HepG2 (cell line): ENCODE measurements around the gene MAP2K2. TPM values are rescaled to one million over a fixed set of nuclear protein-coding genes. Genes with fewer than 3 reads are reported as not detected.

ENCODE experiments used
- ATAC-seq: fragments of 200-7000 bp; cut with Tn5 transposase; 3 replicates; pipeline ENCODE4 v1.9.1; 2020; ENCODE audit warnings: mild to moderate bottlenecking, moderate library complexity
- BruUV-seq: library from RNA; stranded (reverse); fragments of 400-500 nt; replicated peaks from 2 replicates; lab custom pipeline; 2021; lab: Mats Ljungman, UMichigan
- CTCF ChIA-PET: fragments of 300-600 bp; formaldehyde crosslinking; extraction: SDS; loops from one replicate; lab custom pipeline; 2021; ENCODE audit warnings: low total read pairs, inconsistent platforms, low intra/inter-chr PET ratio; lab: Yijun Ruan, JAX
- POLR2A ChIA-PET: fragments of 350-600 bp; sonication (Branson Sonifier 250); formaldehyde crosslinking; loops from one replicate; lab custom pipeline; 2020; ENCODE audit warnings: antibody characterized with exemption, inconsistent platforms; lab: Yijun Ruan, JAX
- DNase-seq: peaks from one replicate; pipeline ENCODE4 v3.0.0-alpha.2; 2015; ENCODE audit warnings: low spot score
- FAIRE-seq: peaks from 3 replicates; lab custom pipeline; 2011; peaks lifted over from hg19 to GRCh38; lab: Jason Lieb, UNC
- H2AFZ ChIP-seq: one replicate; pipeline ENCODE4 v1.6.1; 2011; ENCODE audit warnings: low read length, inconsistent platforms
- H3K27ac ChIP-seq: fragments of 300-600 bp; 3 replicates; pipeline ENCODE4 v1.8.0; 2011; ENCODE audit warnings: mixed run types, mild to moderate bottlenecking, mixed read lengths, low read length, inconsistent platforms; ENCODE audit not compliant: insufficient read depth; ENCODE audit errors: extremely low read length
- H3K27me3 ChIP-seq, 2 experiments: fragments of 200-600 bp in 1 of 2; 2 replicates in 1 of 2; 3 replicates in 1 of 2; pipeline versions ENCODE4 v1.6.0 to v1.8.0; 2011; ENCODE audit warnings: low read length in 2 of 2, mild to moderate bottlenecking in 2 of 2, moderate library complexity in 2 of 2, inconsistent platforms in 1 of 2; ENCODE audit not compliant: insufficient read depth in 2 of 2, control insufficient read depth in 1 of 2
- H3K36me3 ChIP-seq, 2 experiments: fragments of 200-600 bp in 1 of 2; replicated peaks in 1 of 2; 2 replicates in 1 of 2; 3 replicates in 1 of 2; pipeline versions ENCODE4 v1.5.1 to v1.8.0; 2011; ENCODE audit warnings: low read length in 2 of 2, inconsistent platforms in 1 of 2; ENCODE audit not compliant: insufficient read depth in 2 of 2, control insufficient read depth in 1 of 2
- H3K4me1 ChIP-seq: 2 replicates; pipeline ENCODE4 v1.5.1; 2012; ENCODE audit warnings: low read length, inconsistent platforms; ENCODE audit not compliant: insufficient read depth
- H3K4me2 ChIP-seq: 2 replicates; pipeline ENCODE4 v1.6.0; 2011; ENCODE audit warnings: low read depth, low read length, inconsistent platforms
- H3K4me3 ChIP-seq, 3 experiments: fragments of 200-600 bp in 1 of 3; sonication (generic), shearing (Covaris generic) in 1 of 3; replicated peaks in 1 of 3; 2 replicates each; pipeline ENCODE4 v1.5.1; 2011 to 2016; ENCODE audit warnings: low read length in 3 of 3, inconsistent platforms in 2 of 3, low read depth in 2 of 3, mild to moderate bottlenecking in 2 of 3, control low read depth in 1 of 3, mixed read lengths in 1 of 3; ENCODE audit not compliant: insufficient read depth in 1 of 3
- H3K79me2 ChIP-seq: one replicate; pipeline ENCODE4 v1.6.1; 2011; ENCODE audit warnings: low read length, inconsistent platforms; ENCODE audit not compliant: insufficient read depth
- H3K9ac ChIP-seq: 2 replicates; pipeline ENCODE4 v1.6.0; 2011; ENCODE audit warnings: mild to moderate bottlenecking, low read depth, low read length, inconsistent platforms; ENCODE audit not compliant: insufficient read depth
- H3K9me3 ChIP-seq: 2 replicates; pipeline ENCODE4 v1.5.1; 2012; ENCODE audit warnings: mild to moderate bottlenecking, low read length
- H4K20me1 ChIP-seq: 2 replicates; pipeline ENCODE4 v1.6.0; 2011; ENCODE audit warnings: inconsistent platforms, mild to moderate bottlenecking, low read length, moderate library complexity; ENCODE audit not compliant: insufficient read depth
- ATRX ChIP-seq: sonication (generic); formaldehyde crosslinking; IDR thresholded peaks from 2 replicates; pipeline ENCODE4 v1.4.0; 2020; ENCODE audit warnings: missing genetic modification reagents, borderline replicate concordance
- FOXA1 ChIP-seq, 2 experiments: fragments of 450-650 bp in 1 of 2; sonication (generic) in 1 of 2; formaldehyde crosslinking in 1 of 2; IDR thresholded peaks; 2 replicates each; pipeline versions ENCODE4 v1.4.0 to v1.6.1; 2016 to 2020; ENCODE audit warnings: missing genetic modification reagents in 1 of 2
- JARID2 ChIP-seq: sonication (generic); formaldehyde crosslinking; IDR thresholded peaks from 2 replicates; pipeline ENCODE4 v1.8.1; 2023; ENCODE audit warnings: missing genetic modification reagents, inconsistent platforms; ENCODE audit not compliant: insufficient replicate concordance
- NONO ChIP-seq, 2 experiments: fragments of 450-650 bp in 1 of 2; sonication (generic) in 1 of 2; formaldehyde crosslinking in 1 of 2; IDR thresholded peaks in 1 of 2; conservative IDR thresholded peaks in 1 of 2; 2 replicates each; pipeline versions ENCODE4 v1.6.1 to v1.8.0; 2017 to 2022; ENCODE audit warnings: mild to moderate bottlenecking in 1 of 2, missing genetic modification reagents in 1 of 2, moderate library complexity in 1 of 2
- POLR2AphosphoS5 ChIP-seq: IDR thresholded peaks from 2 replicates; pipeline ENCODE4 v1.6.1; 2012; ENCODE audit warnings: low read depth, low read length
- SNAPC5 ChIP-seq: sonication (generic); formaldehyde crosslinking; IDR thresholded peaks from 2 replicates; pipeline ENCODE4 v1.8.1; 2023; ENCODE audit warnings: mild to moderate bottlenecking, missing genetic modification reagents, borderline replicate concordance
- XRCC5 ChIP-seq: fragments of 200-400 bp; formaldehyde crosslinking; optimal IDR thresholded peaks from 2 replicates; pipeline ENCODE3; 2017; ENCODE audit warnings: mild to moderate bottlenecking, low read length
- ZNF646 ChIP-seq: sonication (generic); formaldehyde crosslinking; IDR thresholded peaks from 2 replicates; pipeline ENCODE4 v1.9.0; 2021; ENCODE audit warnings: mild to moderate bottlenecking, missing genetic modification reagents
- WGBS: methylation state at CpG from one replicate; pipeline ENCODE4 v1.1.6; 2017; ENCODE audit warnings: low lambda C conversion rate; 5-methylcytosine and 5-hydroxymethylcytosine counted together
- in situ Hi-C: cut with HindIII; loops from 2 replicates; pipeline ENCODE4 v1.10.0; 2017; ENCODE audit warnings: low pct_unique_long_range_greater_than_20kb; ENCODE audit not compliant: extremely low pct_ligation_motif_present
- intact Hi-C: fragments of 100-400 bp; cut with micrococcal nuclease; formaldehyde crosslinking; loops from one replicate; pipeline ENCODE4 v1.10.0; 2022; ENCODE audit not compliant: unreplicated experiment
- polyA plus RNA-seq, 8 experiments: library from polyadenylated mRNA; depleted of rRNA in 3 of 8; stranded (reverse) in 7 of 8; unstranded in 1 of 8; fragments of >200 nt; fragmentation: Illumina TruSeq in 4 of 8; extraction: Trizol in 4 of 8; gene quantifications; 2 replicates each; pipeline versions ENCODE4 v1.2.1 to v1.2.3, GENCODE V29; 2011 to 2016; ENCODE audit warnings: low read depth in 4 of 8, missing spikeins in 1 of 8, mixed read lengths in 1 of 8; ENCODE audit not compliant: insufficient read depth in 1 of 8
- total RNA-seq, 5 experiments: library from RNA; depleted of rRNA; stranded (reverse); fragments of >200 nt; fragmentation: Illumina TruSeq; extraction: Trizol; gene quantifications; 2 replicates each; pipeline ENCODE4 v1.2.3, GENCODE V29; 2016; ENCODE audit warnings: low read depth in 1 of 5
- TF ChIP-seq, protein P1 (sequence below): IDR thresholded peaks from 2 replicates; pipeline ENCODE4 v1.6.1; 2016; ENCODE audit warnings: missing genetic modification reagents, missing compliant biosample characterization

MAP2K2 gene
- total and polyA plus RNA-seq, 2 of the 13 experiments (the other 11 are each of a cell fraction or from before 2014, with no cell fraction given), result 70.3 to 80.9 TPM

GRCh38 chr19:4122480-4122879 lies 1.4 kb downstream of the MAP2K2 start (continued):
- TF ChIP-seq SNAPC5 (no peak), POLR2AphosphoS5 (no peak), XRCC5 (no peak), ZNF646 (CRISPR knock-in tag) (no peak), ATRX (CRISPR knock-in tag) (no peak), NONO (IDR thresholded peaks at IDR 0.05) (no peak), NONO (CRISPR knock-in tag; conservative IDR thresholded peaks at IDR 0.05) (no peak)

- H3K4me3 ChIP-seq, result no peak overlapping the region
- intact Hi-C loops (no loop called here), in situ Hi-C loops (no loop called here)
- peaks cover 14% of the 10 kb centered on the region for H3K79me2 ChIP-seq
- peaks cover 18% of the 10 kb centered on the region for H3K4me1 ChIP-seq
- 0 out of 2 replicates have a peak, but pooled peaks cover 3% of the 10 kb centered on the region for H4K20me1 ChIP-seq
- 94% methylated on average over 4 of the region's 4 CpGs for whole genome bisulfite sequencing
- H3K9ac ChIP-seq, result no peak overlapping the region
- FAIRE-seq (no peak), ATAC-seq (no peak), DNase-seq (no peak)
- H3K4me2 ChIP-seq, result no peak overlapping the region
- H3K27me3 ChIP-seq, result no peaks in the 10 kb centered on the region
- ChIA-PET CTCF (no interaction called here), POLR2A (no interaction called here)
- TF ChIP-seq JARID2 (CRISPR knock-in tag), result no peak
- TF ChIP-seq, protein P1, sequence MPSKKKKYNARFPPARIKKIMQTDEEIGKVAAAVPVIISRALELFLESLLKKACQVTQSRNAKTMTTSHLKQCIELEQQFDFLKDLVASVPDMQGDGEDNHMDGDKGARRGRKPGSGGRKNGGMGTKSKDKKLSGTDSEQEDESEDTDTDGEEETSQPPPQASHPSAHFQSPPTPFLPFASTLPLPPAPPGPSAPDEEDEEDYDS (CRISPR knock-in tag), result no peak
- TF ChIP-seq FOXA1 (IDR thresholded peaks at IDR 0.05), result no peak
- no peak for TF ChIP-seq FOXA1 (CRISPR knock-in tag; IDR thresholded peaks at IDR 0.05)
- H3K27ac ChIP-seq, result no peak overlapping the region
- no TSS peak for BruUV-seq
- peaks cover 5 to 11% of the 10 kb centered on the region in 2 experiments; a peak in 4 of 5 replicates for H3K36me3 ChIP-seq
- no peak overlapping the region for H2AFZ ChIP-seq
- H3K9me3 ChIP-seq, result no peaks in the 10 kb centered on the region
These were observed 2.1 kb downstream of the MAP2K2 start for GRCh38 chr19:4121815-4122214.
